Stomach (tissue), 9 donors: ENCODE results near the gene ZSWIM5. TPM values are rescaled to one million over a fixed set of nuclear protein-coding genes. Genes with fewer than 3 reads are reported as not detected.
A peak's percentile ranks its signal among the peaks of the same experiment; 100 is the strongest.
"Not testable (repeated sequence)": the region's sequence is repeated elsewhere in the genome, so short reads cannot be mapped to it uniquely, and the experiment has no call there.

Experiments
- DNase-seq, 2 donors: peaks; one replicate each; pipeline versions ENCODE4 v3.0.0 to v3.0.0-alpha.2; 2013 to 2019
- H3K27ac ChIP-seq, 5 donors: fragments of 200-600 bp in 4 of 5; sonication (generic) in 4 of 5; one replicate each; pipeline ENCODE4 v1.5.1; 2013 to 2019; ENCODE audit warnings: mild to moderate bottlenecking in 1 of 5, moderate library complexity in 1 of 5
- H3K27me3 ChIP-seq, 3 donors: fragments of 200-600 bp; sonication (generic); one replicate each; pipeline ENCODE4 v1.5.1; 2017 to 2019; ENCODE audit warnings: mixed run types in 1 of 3
- H3K36me3 ChIP-seq, 4 donors: fragments of 200-600 bp; sonication (generic); 1 replicate in 3 of 4; 2 replicates in 1 of 4; pipeline ENCODE4 v1.5.1; 2016 to 2019
- H3K4me1 ChIP-seq, 4 donors: fragments of 200-600 bp; sonication (generic); one replicate each; pipeline ENCODE4 v1.5.1; 2016 to 2019
- H3K4me3 ChIP-seq, 4 donors: fragments of 200-600 bp; sonication (generic) in 3 of 4; one replicate each; pipeline ENCODE4 v1.5.1; 2016 to 2019; ENCODE audit warnings: mild to moderate bottlenecking in 1 of 4
- H3K9me3 ChIP-seq, 4 donors: fragments of 200-600 bp; sonication (generic); one replicate each; pipeline ENCODE4 v1.5.1; 2016 to 2019
- EP300 ChIP-seq: sonication (generic); formaldehyde crosslinking; IDR thresholded peaks from one replicate; pipeline ENCODE4 v1.6.1; 2017; ENCODE audit warnings: antibody characterized with exemption
- POLR2A ChIP-seq, 4 donors: fragments of 450-650 bp; IDR thresholded peaks; one replicate each; pipeline ENCODE4 v1.6.1; 2016; ENCODE audit warnings: antibody characterized with exemption in 4 of 4, control low read depth in 2 of 4, mild to moderate bottlenecking in 1 of 4, moderate library complexity in 1 of 4
- POLR2AphosphoS5 ChIP-seq, 3 donors: sonication (generic); formaldehyde crosslinking; IDR thresholded peaks; one replicate each; pipeline ENCODE4 v1.6.1; 2016; ENCODE audit warnings: antibody characterized with exemption in 3 of 3
- WGBS, 5 donors: extraction: QIAGEN DNeasy Blood & Tissue Kit in 3 of 5; methylation state at CpG; one replicate each; pipeline versions ENCODE4 v1.1.5 to v1.1.7; 2013 to 2018; 5-methylcytosine and 5-hydroxymethylcytosine counted together
- intact Hi-C: fragments of 100-400 bp; cut with DNase I; formaldehyde crosslinking; loops from one replicate; pipeline ENCODE4 v1.15.1; 2023; ENCODE audit warnings: low total_unique reads
- polyA plus RNA-seq, 3 donors: library from polyadenylated mRNA; stranded (reverse); fragments of 200-250 nt; gene quantifications; one replicate each; pipeline ENCODE4 v1.2.3, GENCODE V29; 2013
- total RNA-seq, 5 donors: library from RNA; depleted of rRNA; stranded (reverse); fragments of >200 nt; gene quantifications; one replicate each; pipeline versions ENCODE4 v1.1.0 to v1.2.3, GENCODE V29; 2014 to 2016
- TF ChIP-seq, protein P1 (sequence below), 7 experiments: fragments of 450-650 bp in 4 of 7; fragments of 200-600 bp in 3 of 7; sonication (generic) in 3 of 7; IDR thresholded peaks; one replicate each; pipeline ENCODE4 v1.5.1; 2016 to 2019; ENCODE audit warnings: antibody characterized with exemption in 7 of 7, control low read depth in 2 of 7, mild to moderate bottlenecking in 1 of 7
- donor health status: healthy with polysubstance abuse.
- donor health status: Bipolar disorder and iron deficiency.
- donor health status: healthy.

ZSWIM5 gene
- total and polyA plus RNA-seq, 8 donors, result 0.45 to 10.1 (median 0.87) TPM

DNA sequence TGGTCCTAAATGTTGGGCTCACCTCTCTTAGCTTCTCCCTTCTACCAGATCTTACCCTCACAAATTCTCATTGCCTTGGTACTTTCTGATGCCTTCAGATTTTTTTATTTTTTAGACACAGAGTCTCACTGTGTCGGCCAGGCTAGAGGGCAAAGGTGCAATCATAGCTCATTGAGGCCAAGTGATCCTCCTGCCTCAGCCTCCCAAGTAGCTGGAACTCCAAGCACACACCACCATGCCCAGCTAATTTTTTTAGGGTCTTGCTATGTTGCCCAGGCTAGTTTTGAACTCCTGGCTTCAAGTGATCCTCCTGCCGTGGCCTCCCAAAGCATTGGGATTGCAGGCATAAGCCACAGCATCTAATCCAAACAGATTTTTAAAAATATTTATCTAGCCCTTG lies 69.4 kb downstream of the ZSWIM5 start:
- intact Hi-C loops, result no loop called here
- Histone ChIP-seq H3K27me3 (no peaks in the 10 kb centered on the region), H3K4me1 (peaks cover 0 to 4% (median 0%) of the 10 kb centered on the region in 4 donors), H3K27ac (no peak overlapping the region), H3K9me3 (no peaks in the 10 kb centered on the region), H3K4me3 (no peak overlapping the region), H3K36me3 (no peaks in the 10 kb centered on the region)
- TF ChIP-seq, protein P1, sequence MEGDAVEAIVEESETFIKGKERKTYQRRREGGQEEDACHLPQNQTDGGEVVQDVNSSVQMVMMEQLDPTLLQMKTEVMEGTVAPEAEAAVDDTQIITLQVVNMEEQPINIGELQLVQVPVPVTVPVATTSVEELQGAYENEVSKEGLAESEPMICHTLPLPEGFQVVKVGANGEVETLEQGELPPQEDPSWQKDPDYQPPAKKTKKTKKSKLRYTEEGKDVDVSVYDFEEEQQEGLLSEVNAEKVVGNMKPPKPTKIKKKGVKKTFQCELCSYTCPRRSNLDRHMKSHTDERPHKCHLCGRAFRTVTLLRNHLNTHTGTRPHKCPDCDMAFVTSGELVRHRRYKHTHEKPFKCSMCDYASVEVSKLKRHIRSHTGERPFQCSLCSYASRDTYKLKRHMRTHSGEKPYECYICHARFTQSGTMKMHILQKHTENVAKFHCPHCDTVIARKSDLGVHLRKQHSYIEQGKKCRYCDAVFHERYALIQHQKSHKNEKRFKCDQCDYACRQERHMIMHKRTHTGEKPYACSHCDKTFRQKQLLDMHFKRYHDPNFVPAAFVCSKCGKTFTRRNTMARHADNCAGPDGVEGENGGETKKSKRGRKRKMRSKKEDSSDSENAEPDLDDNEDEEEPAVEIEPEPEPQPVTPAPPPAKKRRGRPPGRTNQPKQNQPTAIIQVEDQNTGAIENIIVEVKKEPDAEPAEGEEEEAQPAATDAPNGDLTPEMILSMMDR (IDR thresholded peaks at IDR 0.05), result no peak
- TF ChIP-seq POLR2A (IDR thresholded peaks at IDR 0.05) (no peak), EP300 (no peak), POLR2AphosphoS5 (IDR thresholded peaks at IDR 0.05) (no peak)
- no peak for DNase-seq
- 93 to 98% (median 96%) methylated on average over 2 of the region's 2 CpGs for WGBS, 5 donors

DNA sequence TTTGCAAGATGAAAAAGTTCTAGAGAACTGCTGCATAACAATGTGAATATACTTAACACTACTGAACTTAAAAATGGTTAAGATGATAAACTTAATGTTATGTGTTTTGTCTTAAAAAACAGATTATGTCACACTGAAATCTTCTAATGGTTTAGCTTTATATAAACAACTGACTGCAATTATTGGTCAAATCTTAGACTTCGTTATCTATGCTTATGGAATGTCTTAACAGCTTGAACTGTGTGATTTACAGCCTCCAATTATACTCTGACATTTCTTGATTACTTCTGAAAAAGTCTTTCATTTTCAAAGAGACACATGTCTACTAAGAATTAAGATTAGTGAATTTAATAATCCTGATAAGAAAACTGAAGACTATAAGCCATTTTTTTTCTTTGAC lies 71.1 kb downstream of the ZSWIM5 start:
- WGBS, 5 donors, result 74 to 85% (median 85%) methylated on average over 1 of the region's 1 CpG
- Histone ChIP-seq H3K9me3 (no peaks in the 10 kb centered on the region), H3K36me3 (no peaks in the 10 kb centered on the region), H3K27ac (no peak overlapping the region), H3K4me1 (peaks cover 0 to 4% (median 0%) of the 10 kb centered on the region in 4 donors), H3K27me3 (no peaks in the 10 kb centered on the region), H3K4me3 (no peak overlapping the region)
- no peak for DNase-seq
- intact Hi-C loops, result no loop called here
- TF ChIP-seq POLR2AphosphoS5 (IDR thresholded peaks at IDR 0.05), result no peak
- TF ChIP-seq EP300, result no peak
- TF ChIP-seq POLR2A (IDR thresholded peaks at IDR 0.05), result no peak
- TF ChIP-seq, protein P1 (IDR thresholded peaks at IDR 0.05), result no peak

DNA sequence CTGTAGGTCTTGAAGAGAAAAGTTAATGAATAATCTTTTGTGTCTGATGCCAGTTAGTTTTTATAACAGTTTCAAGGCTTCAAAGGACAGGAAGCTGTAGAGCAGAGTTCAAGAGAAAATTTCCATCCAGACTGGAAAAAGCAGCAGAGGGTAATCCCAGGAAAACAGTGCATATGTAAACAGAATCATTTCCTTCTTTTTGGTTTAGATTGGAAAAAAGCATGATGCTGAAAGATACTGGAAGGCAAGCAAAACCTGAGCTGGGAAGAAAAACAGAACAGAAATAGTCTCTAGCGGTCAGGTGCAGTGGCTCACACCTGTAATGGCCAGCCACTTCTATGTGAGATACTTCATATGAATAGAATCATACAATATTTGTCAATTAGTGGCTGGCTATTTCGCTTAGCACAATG lies 71.9 kb downstream of the ZSWIM5 start:
- peak in 1 of 2 donors; percentile 52 for DNase-seq
- H3K27ac ChIP-seq, result no peak overlapping the region
- H3K4me3 ChIP-seq, result no peak overlapping the region
- intact Hi-C loops, result no loop called here
- H3K4me1 ChIP-seq, result peaks cover 0 to 4% (median 0%) of the 10 kb centered on the region in 4 donors
- H3K36me3 ChIP-seq, result no peaks in the 10 kb centered on the region
- H3K9me3 ChIP-seq, result no peaks in the 10 kb centered on the region
- H3K27me3 ChIP-seq, result no peaks in the 10 kb centered on the region
- 42 to 59% (median 47%) methylated on average over 2 of the region's 2 CpGs for WGBS, 5 donors
- no peak for TF ChIP-seq POLR2A (IDR thresholded peaks at IDR 0.05)
- TF ChIP-seq, protein P1 (IDR thresholded peaks at IDR 0.05), result no peak
- no peak for TF ChIP-seq EP300
- TF ChIP-seq POLR2AphosphoS5 (IDR thresholded peaks at IDR 0.05), result no peak

DNA sequence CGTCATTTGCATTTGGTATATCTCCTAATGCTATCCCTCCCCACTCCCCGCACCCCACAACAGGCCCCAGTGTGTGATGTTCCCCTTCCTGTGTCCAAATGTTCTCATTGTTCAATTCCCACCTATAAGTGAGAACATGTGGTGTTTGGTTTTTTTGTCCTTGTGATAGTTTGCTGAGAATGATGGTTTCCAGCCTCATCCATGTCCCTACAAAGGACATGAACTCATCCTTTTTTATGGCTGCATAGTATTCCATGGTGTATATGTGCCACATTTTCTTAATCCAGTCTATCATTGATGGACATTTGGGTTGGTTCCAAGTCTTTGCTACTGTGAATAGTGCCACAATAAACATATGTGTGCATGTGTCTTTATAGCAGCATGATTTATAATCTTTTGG lies 73.7 kb downstream of the ZSWIM5 start:
- H3K4me1 ChIP-seq, H3K27me3 ChIP-seq, H3K27ac ChIP-seq, H3K36me3 ChIP-seq, H3K9me3 ChIP-seq, intact Hi-C loops, H3K4me3 ChIP-seq, DNase-seq: not testable (repeated sequence)
- 88 to 95% (median 91%) methylated on average over 2 of the region's 2 CpGs for WGBS, 5 donors

DNA sequence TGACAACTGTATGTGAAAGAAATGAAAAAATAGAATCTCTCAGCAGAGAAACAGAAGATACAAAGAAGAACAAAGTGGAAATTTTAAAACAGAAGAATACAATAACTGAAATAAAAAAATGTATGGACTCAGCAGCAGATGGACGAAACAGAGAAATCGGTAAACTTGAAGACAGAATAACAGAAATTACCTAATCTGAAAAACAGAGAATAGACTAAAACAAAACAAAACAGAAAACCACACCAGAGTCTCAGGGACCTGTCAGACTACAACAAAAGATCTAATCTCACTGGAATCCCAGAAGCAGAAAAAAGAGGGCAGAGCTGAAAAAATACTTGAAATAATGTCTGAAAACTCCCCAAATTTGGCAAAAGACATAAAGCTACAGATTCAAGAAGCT lies 83.0 kb downstream of the ZSWIM5 start:
- Histone ChIP-seq H3K4me3 (no peak overlapping the region), H3K27me3 (no peaks in the 10 kb centered on the region), H3K27ac (no peak overlapping the region), H3K9me3 (no peaks in the 10 kb centered on the region), H3K4me1 (no peaks in the 10 kb centered on the region), H3K36me3 (no peaks in the 10 kb centered on the region)
- 71 to 94% (median 91%) methylated on average over 2 of the region's 2 CpGs for WGBS, 5 donors
- DNase-seq, result no peak
- TF ChIP-seq, protein P1 (IDR thresholded peaks at IDR 0.05), result no peak
- TF ChIP-seq EP300 (no peak), POLR2AphosphoS5 (IDR thresholded peaks at IDR 0.05) (no peak), POLR2A (IDR thresholded peaks at IDR 0.05) (no peak)
- intact Hi-C loops, result no loop called here
